ENCODE measurements around the gene TMEM191B.
"Not testable (repeated sequence)": the region's sequence is repeated elsewhere in the genome, so short reads cannot be mapped to it uniquely, and the experiment has no call there.

Gene TMEM191B

GRCh38 chr22:18527752-18528596, at the start of gene TMEM191B:
TMEM191B (plus strand) TSS chr22:18527802; CDS start chr22:18527981, 179 bp downstream.
- DNase-seq (ENCODE audit: low read depth in 2 of 2, low spot score in 1 of 2), result not testable (repeated sequence)

DNA sequence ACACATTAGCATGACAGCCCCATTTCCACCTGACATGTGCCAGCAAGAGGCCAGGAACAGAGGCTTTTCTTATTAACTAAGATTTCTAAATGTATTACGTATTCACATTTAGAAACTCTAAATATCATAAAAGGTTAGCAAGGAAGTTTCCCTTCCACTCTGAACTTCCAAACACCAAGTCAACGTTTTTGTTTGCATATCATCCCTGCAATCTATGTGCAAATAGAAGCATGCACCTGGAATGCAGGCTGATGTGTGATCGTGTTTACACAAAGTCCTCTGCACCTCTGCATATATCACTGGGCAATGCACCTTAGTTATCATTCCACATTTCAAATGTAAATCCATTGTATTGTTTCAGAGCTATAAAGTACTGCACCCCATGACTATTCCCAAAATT, 31.4 kb upstream of the TMEM191B start:
- DNase-seq (ENCODE audit: low read depth in 2 of 2, low spot score in 1 of 2), result not testable (repeated sequence)

GRCh38 chr22:18511327-18511726, 16.3 kb upstream of the TMEM191B start:
- DNase-seq (ENCODE audit: low read depth in 2 of 2, low spot score in 1 of 2), result not testable (repeated sequence)

- DNase-seq (ENCODE audit: low read depth in 2 of 2, low spot score in 1 of 2), result not testable (repeated sequence)
Observed at GRCh38 chr22:18512378-18512777, 15.2 kb upstream of the TMEM191B start.

DNA sequence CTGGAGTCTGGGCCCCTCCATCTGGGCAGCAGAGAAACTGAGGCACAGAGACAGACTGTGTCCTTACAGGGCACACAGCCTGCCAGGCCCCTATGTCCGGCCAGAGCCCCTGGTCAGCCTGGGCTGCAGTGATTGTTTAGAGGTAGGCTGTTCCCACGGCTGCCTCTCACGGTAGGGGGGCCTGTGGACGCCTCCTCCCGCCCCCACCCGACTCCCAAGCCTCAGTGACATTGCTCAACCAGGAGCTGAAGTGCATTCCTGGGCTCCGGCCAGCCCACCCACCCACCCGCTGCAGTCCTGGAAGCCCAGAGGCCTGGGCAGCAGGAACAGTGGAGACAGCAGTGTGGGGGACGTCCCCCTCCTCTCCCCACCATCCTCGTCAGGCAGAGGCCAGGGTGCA, 14.1 kb upstream of the TMEM191B start:
- DNase-seq (ENCODE audit: low read depth in 2 of 2, low spot score in 1 of 2), result not testable (repeated sequence)

DNA sequence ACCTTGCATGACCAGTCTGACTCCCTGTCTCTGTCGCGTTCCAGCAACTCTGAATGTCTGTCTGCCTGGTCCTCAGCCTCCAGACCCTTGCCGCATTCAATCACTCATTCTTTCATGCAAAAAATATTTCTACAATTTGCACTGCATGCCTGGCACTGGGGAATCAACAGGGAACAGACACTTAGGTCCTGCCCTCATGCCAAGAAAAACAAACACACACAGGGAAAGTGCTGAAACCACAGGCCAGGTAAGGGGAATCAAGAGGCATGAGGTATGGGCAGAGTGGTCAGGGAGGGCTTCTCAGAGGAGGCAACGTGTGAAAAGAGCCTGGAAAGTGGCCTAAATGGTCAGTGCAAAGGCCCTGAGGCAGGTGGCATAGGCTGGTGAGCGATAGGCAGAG, 9.5 kb upstream of the TMEM191B start, which contains the start of gene GGTLC3:
Gene GGTLC3, minus strand, starts transcription at position 101 of the 400 bp plus-strand sequence. CDS start 264 bp downstream, outside the sequence.
- not testable (repeated sequence) for DNase-seq (ENCODE audit: low read depth in 2 of 2, low spot score in 1 of 2)

DNA sequence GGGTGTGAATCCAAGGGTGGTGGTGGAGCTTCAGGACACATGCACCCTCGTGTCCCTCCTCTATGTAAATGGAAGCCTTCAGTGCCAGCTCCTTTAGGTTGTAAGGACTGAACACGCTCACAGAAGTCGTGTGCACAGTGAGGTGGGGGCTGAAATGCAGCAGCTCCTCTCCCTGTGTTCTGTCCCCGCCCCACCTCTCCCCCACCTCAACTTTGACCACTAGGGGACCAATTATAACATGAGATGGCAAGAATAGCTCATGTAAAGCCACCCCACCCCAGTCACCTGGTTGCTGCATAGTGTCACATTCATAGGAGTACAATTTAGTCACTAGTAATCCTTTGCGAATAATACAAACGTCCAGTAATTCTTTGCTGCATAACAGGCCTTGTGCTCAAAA, 4.8 kb upstream of the TMEM191B start:
- DNase-seq (ENCODE audit: low read depth in 2 of 2, low spot score in 1 of 2), result not testable (repeated sequence)

DNA sequence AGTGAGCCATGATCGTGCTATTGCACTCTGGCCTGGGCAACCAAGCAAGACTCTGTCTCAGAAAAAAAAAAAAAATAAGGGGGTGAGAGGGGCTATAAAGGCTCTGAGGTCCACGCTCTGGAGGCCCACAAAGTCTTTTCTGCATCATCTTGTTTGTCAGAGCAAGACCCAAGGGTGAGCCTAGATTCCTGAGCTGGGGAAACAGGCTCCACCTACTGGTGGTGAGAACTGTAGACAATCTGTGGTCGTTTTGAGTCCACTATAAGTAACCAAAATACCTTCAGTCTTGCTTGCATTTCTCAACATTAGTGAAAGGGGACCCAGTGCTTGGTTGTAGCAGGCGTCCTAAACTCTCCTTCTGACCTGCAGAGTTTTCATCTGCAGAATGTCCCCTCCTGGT, 4.3 kb upstream of the TMEM191B start:
- not testable (repeated sequence) for DNase-seq (ENCODE audit: low read depth in 2 of 2, low spot score in 1 of 2)

- DNase-seq (ENCODE audit: low read depth in 2 of 2, low spot score in 1 of 2), result peak; percentile 53 to 89
Observed at GRCh38 chr22:18528597-18529415, 1.2 kb downstream of the TMEM191B start.

- not testable (repeated sequence) for DNase-seq (ENCODE audit: low read depth in 2 of 2, low spot score in 1 of 2)
Observed at GRCh38 chr22:18529416-18530145, 2.0 kb downstream of the TMEM191B start.

GRCh38 chr22:18533633-18534032, 6.0 kb downstream of the TMEM191B start:
- not testable (repeated sequence) for DNase-seq (ENCODE audit: low read depth in 2 of 2, low spot score in 1 of 2)

DNA sequence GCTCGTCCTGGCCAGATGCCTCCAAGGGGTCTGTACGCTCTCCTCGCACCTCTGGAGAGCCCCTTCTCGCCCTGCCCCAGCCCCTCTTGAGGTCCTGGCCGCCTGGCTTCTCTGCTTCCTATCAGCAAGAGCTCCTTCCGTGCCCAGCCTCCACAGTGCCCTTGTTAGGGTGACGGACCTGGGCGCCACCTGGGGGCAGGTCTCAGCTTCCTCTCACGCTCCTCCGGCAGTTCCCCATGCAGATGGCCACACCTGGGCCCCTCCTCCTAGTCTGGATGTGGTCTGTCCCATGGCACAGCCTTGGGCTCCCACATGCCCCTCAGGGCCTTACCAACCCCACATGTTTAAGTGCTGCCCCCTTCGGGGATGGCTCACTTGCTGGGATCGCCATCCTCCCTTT, 6.7 kb downstream of the TMEM191B start:
- not testable (repeated sequence) for DNase-seq (ENCODE audit: low read depth in 2 of 2, low spot score in 1 of 2)

DNA sequence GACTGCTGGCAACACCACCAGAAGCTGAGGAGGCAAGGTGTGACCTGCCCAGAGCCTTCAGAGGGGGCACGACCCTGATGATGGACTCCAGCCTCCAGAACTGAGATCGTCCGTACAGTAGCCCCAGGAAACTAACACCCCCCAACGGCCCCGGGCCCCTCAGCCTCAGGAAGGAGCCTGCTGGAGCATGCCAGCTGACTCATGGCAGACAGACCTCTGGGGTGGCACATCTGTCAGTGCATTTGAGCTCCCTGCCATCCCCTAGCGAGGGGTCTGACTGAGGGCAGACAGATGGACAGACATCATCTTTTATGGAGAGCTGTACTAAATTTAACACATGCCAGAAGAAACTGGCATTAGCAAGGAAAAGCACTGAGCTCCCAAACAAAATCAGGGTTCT, 12.4 kb downstream of the TMEM191B start:
- DNase-seq (ENCODE audit: low read depth in 2 of 2, low spot score in 1 of 2), result not testable (repeated sequence)

- DNase-seq (ENCODE audit: low read depth in 2 of 2, low spot score in 1 of 2), result not testable (repeated sequence)
Observed at GRCh38 chr22:18543400-18543799, 15.8 kb downstream of the TMEM191B start.

- DNase-seq (ENCODE audit: low read depth in 2 of 2, low spot score in 1 of 2), result not testable (repeated sequence)
Observed at GRCh38 chr22:18544615-18545014, 17.0 kb downstream of the TMEM191B start.

- not testable (repeated sequence) for DNase-seq (ENCODE audit: low read depth in 2 of 2, low spot score in 1 of 2)
Observed at GRCh38 chr22:18549458-18550179, 22.0 kb downstream of the TMEM191B start.

GRCh38 chr22:18551046-18551445, 23.4 kb downstream of the TMEM191B start:
- not testable (repeated sequence) for DNase-seq (ENCODE audit: low read depth in 2 of 2, low spot score in 1 of 2)

DNA sequence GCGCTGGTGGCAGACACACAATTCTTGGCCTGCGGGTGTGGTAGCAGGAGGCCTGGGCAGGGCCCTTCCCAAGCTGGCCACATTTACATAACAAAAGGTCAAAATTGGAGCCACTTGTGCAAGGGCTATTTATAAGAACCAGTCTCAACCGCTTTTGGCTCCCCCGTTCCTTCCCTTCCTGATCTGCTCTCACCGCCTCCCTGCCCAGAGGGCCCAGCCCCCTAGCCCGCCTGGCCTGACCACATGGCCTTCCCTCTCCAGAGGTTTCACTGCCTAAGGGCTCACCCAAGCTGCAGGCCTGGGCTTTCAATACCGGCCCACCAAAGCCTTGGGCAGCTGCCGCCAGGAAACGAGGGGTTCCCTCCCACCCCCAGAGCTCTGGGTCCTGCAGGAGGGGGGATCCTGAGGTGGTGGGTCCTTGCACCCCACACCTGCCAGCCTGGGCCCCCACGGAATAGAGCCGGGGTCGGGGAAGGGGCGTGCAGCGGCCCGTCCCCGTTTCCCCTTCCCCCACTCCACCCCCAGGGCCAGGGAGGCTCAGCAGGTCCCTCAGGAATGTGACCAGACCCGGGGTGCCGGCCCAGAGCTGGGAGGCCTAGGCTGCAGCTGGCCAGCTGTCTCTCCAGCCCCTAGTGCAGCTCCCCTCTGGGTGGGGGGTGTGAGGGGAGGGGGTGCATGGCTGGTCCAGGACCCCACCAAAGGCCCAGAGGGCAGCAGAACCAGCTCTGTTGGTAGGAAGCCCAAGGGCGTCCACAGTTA, 25.4 kb downstream of the TMEM191B start:
- not testable (repeated sequence) for DNase-seq (ENCODE audit: low read depth in 2 of 2, low spot score in 1 of 2)

Data from stimulated activated CD8-positive, alpha-beta memory T cell treated with anti-CD3 and anti-CD28 coated beads, Interleukin-4, amount 100 ng/mL, for 1 hour (primary cell).